Lower leg skin (tissue), 4 donors: ENCODE data around the gene METTL4. TPM values are rescaled to one million over a fixed set of nuclear protein-coding genes. Genes with fewer than 3 reads are reported as not detected.

Experiments used
- DNase-seq, 2 donors: peaks; one replicate each; pipeline ENCODE4 v3.0.0-alpha.2; 2019; ENCODE audit warnings: low spot score in 2 of 2
- H3K4me3 ChIP-seq: fragments of 200-600 bp; sonication (generic); 2 replicates; pipeline ENCODE4 v1.5.1; 2017; ENCODE audit warnings: mild to moderate bottlenecking, low read depth; ENCODE audit not compliant: poor library complexity, severe bottlenecking
- POLR2A ChIP-seq, 2 donors: fragments of 450-650 bp; IDR thresholded peaks; one replicate each; pipeline ENCODE4 v1.6.1; 2016 to 2017; ENCODE audit warnings: antibody characterized with exemption in 2 of 2, mild to moderate bottlenecking in 1 of 2, moderate library complexity in 1 of 2
- WGBS, 2 donors: methylation state at CpG; one replicate each; pipeline ENCODE4 v1.1.5; 2018; 5-methylcytosine and 5-hydroxymethylcytosine counted together
- intact Hi-C: fragments of 100-400 bp; cut with DNase I; formaldehyde crosslinking; loops from one replicate; pipeline ENCODE4 v1.15.0; 2023; ENCODE audit warnings: low total_unique reads
- total RNA-seq, 4 donors: library from RNA; depleted of rRNA; stranded (reverse); fragments of >200 nt; gene quantifications; one replicate each; pipeline ENCODE4 v1.1.0, GENCODE V29; 2016
- TF ChIP-seq, protein P1 (sequence below), 3 donors: fragments of 450-650 bp; IDR thresholded peaks; one replicate each; pipeline ENCODE4 v1.5.1; 2016; ENCODE audit warnings: antibody characterized with exemption in 3 of 3, mild to moderate bottlenecking in 3 of 3, moderate library complexity in 2 of 3

Gene METTL4
- total RNA-seq, 4 donors from 2014 or later: 2.1 to 6.0 (median 4.0) TPM

DNA sequence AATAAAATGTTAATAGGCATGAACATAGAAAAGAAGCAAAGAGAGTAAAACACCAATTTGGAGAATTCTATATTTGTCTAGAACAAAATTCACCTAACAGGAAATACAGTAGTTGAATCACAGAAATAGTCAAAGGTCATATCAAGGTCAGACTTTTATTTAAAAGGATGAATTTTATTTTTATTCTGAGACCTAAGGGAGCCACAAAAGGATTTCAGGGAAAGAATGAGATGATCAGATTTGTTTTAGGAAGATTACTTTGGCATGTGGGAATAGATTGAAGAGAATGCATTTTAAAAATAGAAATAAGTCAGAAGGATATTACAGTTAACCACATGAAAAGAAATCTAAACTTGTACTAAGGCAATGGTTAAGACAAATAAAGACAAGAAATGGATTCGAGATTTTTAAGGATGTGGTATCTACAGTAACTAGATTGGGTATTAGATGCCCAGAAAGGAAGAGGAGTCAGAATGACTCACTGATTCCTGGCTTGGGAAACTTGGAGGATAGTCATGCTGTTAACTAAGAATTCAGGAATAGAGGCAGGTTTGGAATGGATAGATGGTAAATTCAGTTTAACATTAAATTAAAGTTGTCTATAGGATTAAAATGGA, 56.0 kb downstream of the METTL4 start:
- WGBS, 2 donors: 6% methylated on average over 1 of the region's 1 CpG
- intact Hi-C loops: no loop called here
- no peak overlapping the region for H3K4me3 ChIP-seq
- DNase-seq: no peak
- TF ChIP-seq POLR2A (IDR thresholded peaks at IDR 0.05): no peak
- TF ChIP-seq, protein P1, sequence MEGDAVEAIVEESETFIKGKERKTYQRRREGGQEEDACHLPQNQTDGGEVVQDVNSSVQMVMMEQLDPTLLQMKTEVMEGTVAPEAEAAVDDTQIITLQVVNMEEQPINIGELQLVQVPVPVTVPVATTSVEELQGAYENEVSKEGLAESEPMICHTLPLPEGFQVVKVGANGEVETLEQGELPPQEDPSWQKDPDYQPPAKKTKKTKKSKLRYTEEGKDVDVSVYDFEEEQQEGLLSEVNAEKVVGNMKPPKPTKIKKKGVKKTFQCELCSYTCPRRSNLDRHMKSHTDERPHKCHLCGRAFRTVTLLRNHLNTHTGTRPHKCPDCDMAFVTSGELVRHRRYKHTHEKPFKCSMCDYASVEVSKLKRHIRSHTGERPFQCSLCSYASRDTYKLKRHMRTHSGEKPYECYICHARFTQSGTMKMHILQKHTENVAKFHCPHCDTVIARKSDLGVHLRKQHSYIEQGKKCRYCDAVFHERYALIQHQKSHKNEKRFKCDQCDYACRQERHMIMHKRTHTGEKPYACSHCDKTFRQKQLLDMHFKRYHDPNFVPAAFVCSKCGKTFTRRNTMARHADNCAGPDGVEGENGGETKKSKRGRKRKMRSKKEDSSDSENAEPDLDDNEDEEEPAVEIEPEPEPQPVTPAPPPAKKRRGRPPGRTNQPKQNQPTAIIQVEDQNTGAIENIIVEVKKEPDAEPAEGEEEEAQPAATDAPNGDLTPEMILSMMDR (IDR thresholded peaks at IDR 0.05): no peak

DNA sequence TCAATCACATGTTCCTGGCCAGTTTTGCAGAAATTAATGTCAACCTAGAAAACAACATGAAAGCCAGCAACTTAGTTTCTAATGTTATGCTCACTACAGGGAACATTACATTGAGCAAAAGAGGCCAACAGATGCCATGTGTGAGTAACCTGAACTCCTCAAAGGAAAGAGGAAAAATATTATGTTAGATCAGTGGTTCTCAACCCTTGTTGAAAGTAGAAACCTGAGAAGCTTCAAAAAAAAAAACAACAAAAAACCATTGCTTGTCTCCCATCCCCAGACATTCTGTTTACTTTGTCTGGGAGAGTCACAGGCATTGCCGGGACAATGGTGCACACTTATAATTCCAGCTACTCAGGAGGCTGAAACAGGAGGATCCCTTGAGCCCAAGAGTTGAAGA, 57.7 kb downstream of the METTL4 start:
- TF ChIP-seq POLR2A (IDR thresholded peaks at IDR 0.05): no peak
- TF ChIP-seq, protein P1 (IDR thresholded peaks at IDR 0.05): no peak
- WGBS, 2 donors: 93 to 95% methylated on average over 1 of the region's 1 CpG
- H3K4me3 ChIP-seq: no peak overlapping the region
- intact Hi-C loops: no loop called here
- no peak for DNase-seq

DNA sequence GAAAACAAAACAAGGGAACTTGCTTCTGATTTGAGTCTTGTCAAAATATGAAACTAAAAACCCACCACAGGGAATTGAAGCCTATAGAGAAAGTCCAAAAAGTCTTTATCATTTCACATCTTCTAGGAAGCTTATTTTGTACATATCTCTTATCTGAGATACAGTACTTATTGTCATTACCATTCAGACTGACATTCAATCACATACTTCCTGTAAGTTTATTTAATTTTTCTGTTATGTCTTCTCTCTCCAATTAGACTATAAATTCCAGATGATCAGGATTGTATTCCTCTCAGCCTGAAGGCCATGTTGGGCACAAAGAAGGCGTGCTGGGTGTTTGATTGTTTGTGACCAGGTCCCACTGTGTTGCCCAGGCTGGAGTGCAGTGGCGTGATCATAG, 59.2 kb downstream of the METTL4 start:
- no peak for DNase-seq
- intact Hi-C loops: no loop called here
- TF ChIP-seq POLR2A (IDR thresholded peaks at IDR 0.05): no peak
- TF ChIP-seq, protein P1 (IDR thresholded peaks at IDR 0.05): no peak
- WGBS, 2 donors: 72 to 84% methylated on average over 2 of the region's 2 CpGs
- no peak overlapping the region for H3K4me3 ChIP-seq

DNA sequence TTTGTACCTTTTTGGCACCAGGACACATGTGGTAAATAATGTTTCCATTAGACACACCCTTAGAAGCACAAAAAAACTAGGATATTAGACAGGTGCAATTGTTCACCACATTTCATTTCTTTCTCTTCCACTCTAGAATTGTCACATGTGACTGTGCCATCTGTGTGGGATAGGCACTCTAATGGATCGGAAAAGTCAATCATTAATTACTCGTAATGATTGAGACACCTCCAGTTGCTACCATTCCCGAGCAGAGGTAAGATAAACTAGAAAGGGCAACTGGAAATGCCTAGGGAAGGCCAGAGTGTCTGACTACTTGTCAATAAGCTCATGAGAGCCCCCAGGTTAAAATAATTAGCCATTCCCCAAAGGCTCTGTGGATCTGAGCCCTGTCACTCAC, 59.9 kb downstream of the METTL4 start:
- H3K4me3 ChIP-seq: no peak overlapping the region
- no peak for TF ChIP-seq POLR2A (IDR thresholded peaks at IDR 0.05)
- TF ChIP-seq, protein P1 (IDR thresholded peaks at IDR 0.05): no peak
- 89 to 92% methylated on average over 3 of the region's 3 CpGs for WGBS, 2 donors
- no peak for DNase-seq
- intact Hi-C loops: no loop called here

DNA sequence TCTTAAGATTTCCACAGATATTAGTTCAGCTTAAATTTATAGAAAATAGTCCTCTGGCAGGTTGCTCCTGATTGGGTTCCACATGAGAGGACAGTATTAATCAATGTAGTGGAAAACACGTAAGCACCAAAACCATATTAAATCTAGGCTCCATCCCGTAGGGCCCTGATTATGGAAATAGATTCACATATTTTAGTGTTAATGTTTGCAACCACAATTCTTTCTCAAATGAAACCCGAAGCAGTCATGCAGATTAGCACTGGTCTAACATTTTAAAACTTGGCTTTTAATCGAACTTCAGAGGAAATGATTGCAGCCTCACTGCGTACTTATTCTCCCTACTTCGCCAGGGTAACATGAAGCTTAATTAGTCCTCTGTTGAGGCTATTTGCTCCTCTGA, 60.9 kb downstream of the METTL4 start:
- TF ChIP-seq, protein P1 (IDR thresholded peaks at IDR 0.05): no peak
- no peak for TF ChIP-seq POLR2A (IDR thresholded peaks at IDR 0.05)
- WGBS, 2 donors: 80 to 83% methylated on average over 6 of the region's 6 CpGs
- H3K4me3 ChIP-seq: no peak overlapping the region
- intact Hi-C loops: no loop called here
- no peak for DNase-seq

DNA sequence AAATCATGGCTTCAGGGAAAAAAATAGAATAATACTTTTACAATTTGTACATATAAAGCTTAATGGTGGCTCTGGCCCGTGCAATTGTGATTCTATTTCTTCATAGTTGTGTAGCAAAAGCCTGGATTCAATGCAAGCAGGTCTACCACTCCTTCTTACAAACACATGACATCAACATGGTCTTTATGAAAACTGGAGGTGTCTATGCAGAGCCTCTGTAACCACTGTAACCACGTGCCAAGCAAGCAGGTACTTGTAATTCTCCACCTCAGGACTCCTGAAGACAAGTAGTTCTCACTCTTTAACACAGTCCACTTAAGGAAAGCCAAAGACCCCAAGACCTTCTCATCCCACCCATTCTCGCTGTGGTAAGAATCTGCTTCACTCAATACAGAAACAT, 62.6 kb downstream of the METTL4 start:
- intact Hi-C loops: no loop called here
- no peak for DNase-seq
- TF ChIP-seq POLR2A (IDR thresholded peaks at IDR 0.05): no peak
- TF ChIP-seq, protein P1 (IDR thresholded peaks at IDR 0.05): no peak
- 68 to 69% methylated on average over 3 of the region's 3 CpGs for WGBS, 2 donors
- H3K4me3 ChIP-seq: no peak overlapping the region
